Keratinocyte (primary cell): Measurements from ENCODE around the gene TKTL2. TPM values are rescaled to one million over a fixed set of nuclear protein-coding genes. Genes with fewer than 3 reads are reported as not detected.

Experiments
- DNase-seq: peaks from one replicate; pipeline ENCODE4 v3.0.0-alpha.2; 2011; ENCODE audit warnings: low read depth, missing footprints, low spot score
- FAIRE-seq: peaks from 2 replicates; lab custom pipeline; 2011; peaks lifted over from hg19 to GRCh38; lab: Jason Lieb, UNC
- H2AFZ ChIP-seq: 2 replicates; pipeline ENCODE4 v1.6.0; 2012; ENCODE audit warnings: low read length, control low read depth, inconsistent platforms; ENCODE audit not compliant: control insufficient read depth
- H3K27ac ChIP-seq: 2 replicates; pipeline ENCODE4 v1.5.1; 2011; ENCODE audit warnings: low read length; ENCODE audit not compliant: control insufficient read depth, insufficient read depth
- H3K27me3 ChIP-seq: 3 replicates; pipeline ENCODE4 v1.6.0; 2011; ENCODE audit warnings: low read length; ENCODE audit not compliant: control insufficient read depth, insufficient read depth; ENCODE audit errors: extremely low read depth
- H3K36me3 ChIP-seq, 2 experiments: 2 replicates in 1 of 2; 3 replicates in 1 of 2; pipeline ENCODE4 v1.5.1; 2011; ENCODE audit warnings: low read length in 2 of 2, mild to moderate bottlenecking in 1 of 2; ENCODE audit not compliant: control insufficient read depth in 2 of 2, insufficient read depth in 2 of 2; ENCODE audit errors: extremely low read depth in 1 of 2
- H3K4me1 ChIP-seq: 3 replicates; pipeline ENCODE4 v1.5.1; 2011; ENCODE audit warnings: low read length; ENCODE audit not compliant: control insufficient read depth, insufficient read depth; ENCODE audit errors: extremely low read depth
- H3K4me2 ChIP-seq: 3 replicates; pipeline ENCODE4 v1.6.0; 2011; ENCODE audit warnings: low read depth, low read length; ENCODE audit not compliant: control insufficient read depth, insufficient read depth; ENCODE audit errors: extremely low read depth
- H3K4me3 ChIP-seq, 3 experiments: fragments of 200-600 bp in 1 of 3; sonication (generic) in 1 of 3; 2 replicates in 2 of 3; 3 replicates in 1 of 3; pipeline ENCODE4 v1.5.1; 2011 to 2016; ENCODE audit warnings: low read length in 3 of 3, mild to moderate bottlenecking in 3 of 3, control low read depth in 2 of 3, inconsistent platforms in 1 of 3, low read depth in 1 of 3, mixed read lengths in 1 of 3, mixed run types in 1 of 3, moderate library complexity in 1 of 3; ENCODE audit not compliant: control insufficient read depth in 2 of 3, insufficient read depth in 2 of 3; ENCODE audit errors: extremely low read depth in 1 of 3
- H3K79me2 ChIP-seq: 2 replicates; pipeline ENCODE4 v1.6.0; 2012; ENCODE audit warnings: low read length; ENCODE audit not compliant: control insufficient read depth, insufficient read depth
- H3K9ac ChIP-seq: 3 replicates; pipeline ENCODE4 v1.6.0; 2011; ENCODE audit warnings: low read length; ENCODE audit not compliant: control insufficient read depth, insufficient read depth; ENCODE audit errors: extremely low read depth
- H3K9me1 ChIP-seq: 3 replicates; pipeline ENCODE4 v1.6.0; 2011; ENCODE audit warnings: low read length; ENCODE audit not compliant: control insufficient read depth, insufficient read depth; ENCODE audit errors: extremely low read depth
- H3K9me3 ChIP-seq: 2 replicates; pipeline ENCODE4 v1.5.1; 2012; ENCODE audit warnings: low read depth, low read length; ENCODE audit not compliant: control insufficient read depth
- H4K20me1 ChIP-seq: 3 replicates; pipeline ENCODE4 v1.6.0; 2011; ENCODE audit warnings: low read length; ENCODE audit not compliant: control insufficient read depth, insufficient read depth; ENCODE audit errors: extremely low read depth
- CTCF ChIP-seq, 3 experiments: IDR thresholded peaks in 1 of 3; conservative IDR thresholded peaks in 1 of 3; optimal IDR thresholded peaks in 1 of 3; 2 replicates in 2 of 3; 3 replicates in 1 of 3; pipeline versions ENCODE3 to v1.5.1; 2011; ENCODE audit warnings: low read length in 3 of 3, mild to moderate bottlenecking in 3 of 3, moderate library complexity in 2 of 3, control low read depth in 1 of 3, inconsistent platforms in 1 of 3; ENCODE audit not compliant: insufficient read depth in 2 of 3; ENCODE audit errors: extremely low read depth in 1 of 3
- EZH2 ChIP-seq: IDR thresholded peaks from one replicate; pipeline ENCODE4 v1.6.1; 2012; ENCODE audit warnings: inconsistent platforms, mild to moderate bottlenecking, low read length, moderate library complexity
- dilution Hi-C: fragments of 300-500 bp; cut with MboI; formaldehyde crosslinking; loops from one replicate; pipeline ENCODE4 v1.7.0; 2020; ENCODE audit warnings: low sequenced_read_pairs; ENCODE audit not compliant: extremely low pct_ligation_motif_present
- polyA plus RNA-seq, 5 experiments: library from polyadenylated mRNA; depleted of rRNA in 3 of 5; stranded (reverse) in 3 of 5; stranded (forward) in 1 of 5; unstranded in 1 of 5; fragments of >200 nt; gene quantifications; 1 replicate in 1 of 5; 2 replicates in 3 of 5; 3 replicates in 1 of 5; pipeline versions ENCODE4 v1.2.1 to v1.2.3, GENCODE V29; 2011 to 2012; ENCODE audit warnings: missing spikeins in 2 of 5, low read depth in 1 of 5, low replicate concordance in 1 of 5

The TKTL2 gene
- polyA plus RNA-seq, 1 donor (not counting 4 experiments of a cell fraction or from before 2014, with no cell fraction given): not detected

DNA sequence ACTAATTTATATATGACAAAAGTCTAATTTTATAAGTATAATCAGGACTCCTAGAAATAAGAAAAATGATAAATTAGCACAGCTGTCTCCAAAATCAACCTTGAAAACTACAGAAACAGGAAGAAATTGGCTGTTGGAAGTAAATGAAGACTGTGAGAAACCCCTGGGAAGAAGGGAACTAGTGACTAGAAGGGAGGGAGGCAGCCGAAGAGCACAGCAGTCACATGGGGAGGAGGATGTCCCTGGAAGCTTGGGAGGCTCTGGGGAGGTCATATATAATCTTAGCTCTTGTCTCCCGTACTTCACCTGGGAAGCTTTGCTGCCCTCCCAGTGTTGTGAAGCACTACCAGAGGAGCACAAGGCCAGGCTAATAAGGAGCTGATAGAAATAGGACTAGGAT lies 12.0 kb upstream of the TKTL2 start:
- dilution Hi-C loops: no loop called here
- Histone ChIP-seq H3K79me2 (no peaks in the 10 kb centered on the region), H3K4me2 (no peak overlapping the region), H3K36me3 (no peaks in the 10 kb centered on the region), H2AFZ (no peak overlapping the region), H3K4me1 (no peaks in the 10 kb centered on the region), H3K4me3 (no peak overlapping the region), H4K20me1 (no peaks in the 10 kb centered on the region), H3K27ac (no peak overlapping the region), H3K9me3 (no peaks in the 10 kb centered on the region), H3K27me3 (no peaks in the 10 kb centered on the region), H3K9me1 (no peaks in the 10 kb centered on the region), H3K9ac (no peak overlapping the region)
- DNase-seq: no peak
- TF ChIP-seq EZH2: no peak
- FAIRE-seq: no peak

GRCh38 chr4:163484906-163485305 lies 11.4 kb upstream of the TKTL2 start:
- no peak overlapping the region for H3K9ac ChIP-seq
- dilution Hi-C loops: no loop called here
- H3K4me3 ChIP-seq: no peak overlapping the region
- TF ChIP-seq EZH2 (no peak), CTCF (optimal IDR thresholded peaks at IDR 0.05 in 1 of 3, IDR thresholded peaks at IDR 0.05 in 1 of 3, conservative IDR thresholded peaks at IDR 0.05 in 1 of 3; ENCODE audit: extremely low read depth in 1 of 3, insufficient read depth in 2 of 3, low read length in 3 of 3) (peak; percentile 29 to 55 (median 30))
- H3K9me3 ChIP-seq: no peaks in the 10 kb centered on the region
- H4K20me1 ChIP-seq: no peaks in the 10 kb centered on the region
- no peaks in the 10 kb centered on the region for H3K79me2 ChIP-seq
- no peaks in the 10 kb centered on the region for H3K4me1 ChIP-seq
- DNase-seq (no peak), FAIRE-seq (no peak)
- H2AFZ ChIP-seq: no peak overlapping the region
- no peak overlapping the region for H3K27ac ChIP-seq
- no peaks in the 10 kb centered on the region for H3K9me1 ChIP-seq
- H3K36me3 ChIP-seq: no peaks in the 10 kb centered on the region
- H3K4me2 ChIP-seq: no peak overlapping the region
- no peaks in the 10 kb centered on the region for H3K27me3 ChIP-seq

GRCh38 chr4:163482190-163482589 lies 8.6 kb upstream of the TKTL2 start:
- Histone ChIP-seq H3K27ac (no peak overlapping the region), H3K36me3 (no peaks in the 10 kb centered on the region), H3K27me3 (no peaks in the 10 kb centered on the region), H3K9ac (no peak overlapping the region), H3K4me3 (no peak overlapping the region), H3K4me2 (no peak overlapping the region), H3K4me1 (no peaks in the 10 kb centered on the region), H4K20me1 (no peaks in the 10 kb centered on the region), H3K9me3 (no peaks in the 10 kb centered on the region), H3K9me1 (no peaks in the 10 kb centered on the region), H3K79me2 (no peaks in the 10 kb centered on the region), H2AFZ (no peak overlapping the region)
- no peak for TF ChIP-seq EZH2
- TF ChIP-seq CTCF (optimal IDR thresholded peaks at IDR 0.05 in 1 of 3, IDR thresholded peaks at IDR 0.05 in 1 of 3, conservative IDR thresholded peaks at IDR 0.05 in 1 of 3; ENCODE audit: extremely low read depth in 1 of 3, insufficient read depth in 2 of 3, low read length in 3 of 3): no peak
- dilution Hi-C loops: no loop called here
- DNase-seq (no peak), FAIRE-seq (no peak)
